DMS 273 (cell line): ENCODE measurements around the gene PROSER1.
A peak's percentile ranks its signal among the peaks of the same experiment; 100 is the strongest.
"Not testable (repeated sequence)": the region's sequence is repeated elsewhere in the genome, so short reads cannot be mapped to it uniquely, and the experiment has no call there.

Experiments used
- DNase-seq: peaks from one replicate; lab custom pipeline; 2025; ENCODE audit not compliant: unreplicated experiment; lab: John Stamatoyannopoulos, UW

Gene PROSER1

DNA sequence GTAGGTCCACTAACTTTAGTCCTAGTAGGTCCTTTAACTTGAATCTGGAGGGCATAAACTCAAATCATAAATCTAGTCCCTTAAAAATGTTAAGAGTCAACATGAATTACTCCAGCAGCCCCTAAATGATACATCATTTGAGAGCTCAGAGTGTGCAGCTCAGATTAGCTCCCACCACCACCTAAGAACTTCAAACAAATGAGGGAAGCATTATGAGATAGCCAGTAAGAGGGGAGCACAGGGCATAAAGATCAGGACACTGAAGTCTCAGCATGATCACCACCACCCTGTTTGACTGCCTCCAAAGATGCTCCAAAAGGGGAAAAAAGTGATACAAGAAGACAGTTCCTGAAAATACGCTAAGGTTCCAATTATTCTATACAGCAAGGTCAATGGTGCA lies 5.7 kb downstream of the PROSER1 start:
- DNase-seq = no peak

GRCh38 chr13:39025433-39025839 lies 12.5 kb downstream of the PROSER1 start:
- DNase-seq = no peak

DNA sequence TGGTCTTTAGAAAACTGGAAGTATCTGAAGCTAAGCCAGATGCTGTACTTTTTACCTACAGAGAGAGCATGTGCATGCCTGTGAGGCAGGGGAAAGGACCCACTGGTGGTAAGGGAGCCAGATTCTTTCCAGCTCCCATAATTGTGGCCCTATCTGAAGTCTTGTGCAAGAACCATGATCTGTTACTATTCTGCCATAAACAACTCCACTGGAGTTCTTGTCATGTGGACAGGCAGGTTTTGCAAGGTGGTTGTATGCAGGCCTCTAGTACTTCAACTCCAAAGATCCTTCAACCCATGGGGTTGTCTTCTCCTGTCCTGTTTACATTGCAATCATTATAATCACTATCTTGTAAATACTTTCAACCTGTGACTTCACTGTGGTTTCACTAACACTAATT lies 14.1 kb downstream of the PROSER1 start:
- no peak for DNase-seq

GRCh38 chr13:39023316-39023715 lies 14.6 kb downstream of the PROSER1 start:
- no peak for DNase-seq

DNA sequence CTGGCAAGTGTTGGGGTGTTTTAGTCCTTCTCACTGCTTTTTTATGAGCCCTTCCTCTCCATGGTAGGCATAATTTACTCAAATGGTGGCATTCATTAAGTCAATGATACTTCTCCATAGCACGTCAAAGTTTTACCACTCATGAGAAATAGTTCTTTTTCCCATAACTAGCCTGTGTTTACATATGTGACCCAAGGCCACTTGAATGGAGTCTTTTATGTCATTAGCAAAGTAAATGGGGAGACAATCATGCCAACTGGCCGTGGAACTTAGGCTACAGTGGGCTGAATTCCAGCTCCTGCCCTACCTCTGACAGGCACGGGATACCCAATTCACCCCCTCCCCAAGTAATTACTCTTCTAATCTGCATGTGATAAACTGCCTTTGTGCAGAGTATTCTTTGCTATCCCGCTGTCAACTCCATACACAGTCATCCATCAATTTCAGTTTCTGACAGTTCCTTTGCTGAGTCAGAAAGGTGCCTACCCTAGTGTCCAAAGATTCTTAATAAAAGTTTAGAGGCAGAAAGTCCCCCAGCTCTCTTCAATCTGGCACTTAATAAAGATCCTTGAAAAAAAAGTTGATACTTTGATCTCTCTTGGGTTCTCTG lies 16.9 kb downstream of the PROSER1 start:
- no peak for DNase-seq

DNA sequence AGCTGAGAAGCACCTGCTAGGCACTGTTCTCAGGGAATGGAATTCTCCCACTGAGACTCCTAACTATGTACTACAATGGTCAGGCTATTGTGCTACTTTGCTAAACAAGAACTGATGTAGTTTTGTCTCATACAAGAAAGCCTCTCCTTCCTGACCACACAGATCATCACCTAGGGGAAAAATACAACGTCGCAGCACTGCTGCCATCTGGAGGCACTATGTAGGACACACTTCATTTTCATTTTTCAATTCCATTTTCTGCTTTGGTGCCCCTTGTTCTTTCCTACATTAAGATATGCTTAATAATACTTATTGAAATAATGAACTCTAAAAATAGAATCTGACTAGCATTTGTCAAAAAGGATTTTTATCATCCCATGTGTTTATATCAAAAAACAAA lies 21.1 kb downstream of the PROSER1 start:
- peak; percentile 39 for DNase-seq

- DNase-seq = peak; percentile 25
Measured at GRCh38 chr13:39016087-39016486, 21.8 kb downstream of the PROSER1 start.

GRCh38 chr13:39013462-39013861 lies 24.4 kb downstream of the PROSER1 start:
- no peak for DNase-seq

GRCh38 chr13:39012608-39013007 lies 25.3 kb downstream of the PROSER1 start:
- DNase-seq = no peak

- not testable (repeated sequence) for DNase-seq
Measured at GRCh38 chr13:39006371-39007111, 31.3 kb downstream of the PROSER1 start.

GRCh38 chr13:38998739-38999138 lies 39.1 kb downstream of the PROSER1 start:
- DNase-seq = no peak

- DNase-seq = no peak
Measured at GRCh38 chr13:38993381-38993780, 44.5 kb downstream of the PROSER1 start.

- no peak for DNase-seq
Measured at GRCh38 chr13:38990693-38991092, 47.2 kb downstream of the PROSER1 start, which contains the start of gene STOML3. TSS of gene STOML3 (minus strand) at chr13:38990831. CDS start at chr13:38990721, 110 bp downstream.

DNA sequence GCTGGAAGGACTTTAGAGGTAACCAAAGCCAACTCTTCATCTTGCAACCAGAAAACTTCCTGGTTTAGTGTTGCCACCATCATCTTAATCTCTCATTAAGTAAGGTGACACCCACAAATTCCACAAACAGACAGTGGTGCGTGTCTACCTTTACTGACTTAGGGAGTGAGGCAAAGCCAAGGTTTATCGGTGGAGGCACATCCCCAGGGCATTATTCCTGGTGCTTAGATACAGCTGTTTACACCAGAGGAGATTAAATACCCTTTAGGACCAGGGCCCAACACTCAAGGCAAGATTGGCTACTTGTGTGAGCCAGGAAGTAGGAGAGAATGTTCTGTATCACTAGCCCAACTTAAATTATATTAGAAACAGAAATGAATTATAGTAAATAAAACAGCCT lies 56.8 kb downstream of the PROSER1 start:
- DNase-seq = no peak

DNA sequence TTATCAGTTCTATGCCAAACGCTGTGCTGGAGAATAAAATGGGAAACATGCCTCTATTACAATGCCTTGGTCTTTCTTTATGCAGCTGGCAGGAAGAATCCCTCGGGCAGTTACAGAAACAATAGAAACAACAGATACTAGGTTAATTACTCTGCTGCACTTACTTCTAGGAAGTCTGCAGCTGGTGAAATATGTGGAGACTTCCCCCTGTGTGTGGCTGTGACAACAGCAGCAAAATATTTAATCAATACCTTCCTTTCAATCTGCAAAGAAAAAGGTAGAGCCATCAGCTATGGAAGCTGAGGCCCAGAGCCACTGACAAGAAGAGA lies 57.2 kb downstream of the PROSER1 start:
- no peak for DNase-seq

DNA sequence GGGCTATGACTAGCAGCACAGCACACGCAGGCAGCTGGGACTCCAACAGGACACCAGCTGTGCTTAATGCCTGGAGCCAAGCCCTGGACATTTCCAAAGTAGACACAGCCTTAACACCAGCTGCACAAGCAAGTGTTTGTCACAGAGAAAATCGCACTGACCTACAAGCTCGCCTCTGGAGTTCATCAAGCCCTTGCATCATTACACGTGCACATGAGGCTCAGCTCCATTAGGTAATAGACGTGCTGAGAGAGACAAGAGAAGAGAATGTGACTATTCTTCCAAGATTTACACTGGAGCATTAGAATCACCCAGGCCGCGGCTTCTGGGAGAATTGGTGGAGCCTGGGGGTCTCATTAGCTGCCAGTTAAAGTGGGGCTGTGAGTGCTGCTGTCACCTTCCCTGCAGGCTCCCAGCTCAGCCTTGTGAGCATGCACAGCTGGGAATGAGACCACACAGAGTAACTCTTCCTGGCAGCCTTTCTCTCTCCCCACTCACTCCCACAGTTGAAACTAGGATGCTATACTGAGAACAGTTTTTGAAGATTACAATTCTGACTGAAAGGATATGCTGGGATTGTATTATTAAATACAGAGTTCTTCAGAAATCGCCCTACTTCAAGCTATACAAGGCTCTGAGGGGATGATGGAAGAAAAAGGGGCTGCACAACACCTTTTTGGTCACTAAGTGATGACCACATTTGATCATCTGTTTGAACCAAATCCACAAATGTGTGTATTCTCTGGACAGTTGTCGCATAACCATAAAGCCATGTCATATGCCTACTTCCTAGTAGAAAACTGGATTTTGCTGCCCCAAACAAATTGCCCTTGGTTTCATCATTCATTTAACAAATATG lies 57.8 kb downstream of the PROSER1 start:
- peak; percentile 10 for DNase-seq

- no peak for DNase-seq
Measured at GRCh38 chr13:38970380-38971051, 67.4 kb downstream of the PROSER1 start.

- DNase-seq = no peak
Measured at GRCh38 chr13:38969187-38969586, 68.7 kb downstream of the PROSER1 start.

GRCh38 chr13:38967446-38967845 lies 70.4 kb downstream of the PROSER1 start:
- DNase-seq = no peak

DNA sequence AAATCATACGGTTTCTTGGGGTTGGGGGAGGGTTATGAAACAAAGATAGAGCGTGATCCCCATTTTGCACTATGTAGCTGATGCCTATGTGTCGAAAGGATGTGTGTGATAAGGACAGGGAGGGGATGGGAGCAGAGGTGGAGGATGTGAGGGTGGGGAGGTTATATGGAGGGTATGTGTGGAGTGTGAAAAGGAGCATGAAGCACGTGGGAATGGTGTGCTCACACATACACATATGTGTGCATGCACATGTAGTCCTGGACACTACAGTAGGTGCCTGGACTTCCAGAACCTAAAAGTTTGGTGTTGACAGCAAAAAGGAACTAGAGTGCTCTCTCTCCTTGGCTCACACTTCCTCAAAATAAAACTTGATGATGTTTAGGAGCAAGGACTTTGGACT lies 72.6 kb downstream of the PROSER1 start:
- no peak for DNase-seq

DNA sequence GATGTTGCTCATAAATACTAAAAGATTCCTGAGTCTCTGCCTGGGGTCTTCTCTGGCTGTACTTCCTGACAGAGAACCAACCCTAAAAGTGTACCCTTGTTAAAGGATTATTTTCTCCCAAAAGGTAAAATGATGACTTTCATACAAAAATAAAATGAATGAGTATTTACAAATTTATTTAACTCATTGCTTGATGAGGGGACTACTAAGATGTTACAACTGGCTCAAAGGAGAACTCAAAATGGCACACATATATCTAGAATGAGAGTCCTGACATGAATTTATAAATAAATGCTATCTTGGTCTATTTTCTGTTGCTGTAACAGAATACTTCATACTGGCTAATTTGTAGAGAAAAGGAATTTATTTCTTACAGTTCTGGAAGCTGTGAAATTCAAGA lies 77.7 kb downstream of the PROSER1 start:
- no peak for DNase-seq
